Activated T-cell treated with anti-CD3 and anti-CD28 coated beads, Interleukin-2, amount 50 U/mL, for 48 hours (primary cell): Measurements from ENCODE around the gene PRR23C.
"Not testable (repeated sequence)": the region's sequence is repeated elsewhere in the genome, so short reads cannot be mapped to it uniquely, and the experiment has no call there.

Experiments
- DNase-seq, 2 experiments: peaks; one replicate each; pipeline ENCODE4 v3.0.0-alpha.2; 2020

The PRR23C gene

GRCh38 chr3:139044366-139045210 is at the start of gene PRR23C:
Gene PRR23C (minus strand): TSS chr3:139044892. CDS start chr3:139044620, 272 bp downstream.
- no peak for DNase-seq

- DNase-seq: no peak
Measured at GRCh38 chr3:139093840-139094239, 49.1 kb upstream of the PRR23C start.

DNA sequence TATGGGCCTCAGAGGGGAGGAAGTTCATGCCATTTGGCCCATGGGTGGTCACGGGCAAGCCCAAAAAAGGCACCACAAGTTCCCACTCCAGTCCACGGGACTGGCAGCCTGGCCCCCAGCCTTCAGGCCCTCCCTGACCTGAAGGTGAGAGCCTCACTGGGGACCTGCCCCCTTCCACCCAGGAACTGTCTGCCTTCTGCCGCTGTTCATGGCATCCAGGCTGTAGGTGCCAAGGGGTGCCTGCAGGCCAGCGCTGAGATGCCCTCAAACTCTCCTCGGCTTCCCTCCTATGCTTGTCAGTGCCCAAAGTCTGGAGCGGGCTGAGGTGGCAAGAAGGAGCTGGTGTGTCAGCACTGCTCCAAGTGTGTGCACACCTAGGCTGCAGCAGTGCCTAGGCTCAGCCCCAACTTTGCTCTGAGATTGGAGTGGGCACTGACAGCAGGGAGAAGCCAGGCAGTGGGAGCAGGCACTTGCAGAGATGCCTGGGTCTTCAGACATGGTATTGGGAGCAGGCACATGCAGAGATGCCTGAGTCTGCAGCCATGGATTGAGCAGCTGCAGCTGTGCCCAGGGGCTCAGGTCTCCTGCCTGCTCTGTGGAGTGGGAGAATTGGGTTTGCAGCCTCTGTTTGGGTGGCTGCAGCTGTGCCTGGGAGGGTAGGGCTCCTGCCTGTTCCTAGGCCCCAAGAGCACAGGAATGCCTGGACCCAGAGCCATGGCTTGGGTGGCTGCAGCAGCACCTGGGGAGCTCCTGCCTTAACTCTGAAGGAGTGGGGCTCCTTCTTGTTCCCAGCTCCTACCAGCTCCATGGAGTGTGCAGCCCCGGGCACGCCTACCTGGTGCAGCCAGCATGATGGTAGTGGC is 44.0 kb upstream of the PRR23C start:
- DNase-seq: no peak

DNA sequence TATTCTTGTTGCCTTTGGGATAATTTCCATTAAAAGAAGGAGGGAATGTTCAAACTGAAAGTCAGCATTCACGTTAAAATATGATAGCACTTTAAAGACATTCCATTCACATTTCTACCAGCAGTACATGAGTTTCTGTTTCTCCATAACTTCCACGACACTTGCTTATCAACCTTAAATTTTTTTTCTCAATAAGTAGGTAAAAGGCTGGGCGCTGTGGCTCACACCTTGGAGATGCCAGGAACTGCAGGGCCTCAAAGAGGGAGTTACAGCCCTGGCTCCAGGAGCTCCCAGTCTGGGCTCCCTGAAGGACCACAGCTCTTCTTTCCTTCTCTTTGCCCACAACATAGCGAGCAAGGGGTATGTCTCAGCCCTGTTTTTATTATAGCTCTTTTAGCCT is 42.9 kb upstream of the PRR23C start:
- no peak for DNase-seq

- DNase-seq: no peak
Measured at GRCh38 chr3:139084176-139084575, 39.5 kb upstream of the PRR23C start.

- no peak for DNase-seq
Measured at GRCh38 chr3:139074565-139075115, 29.9 kb upstream of the PRR23C start.

- DNase-seq: no peak
Measured at GRCh38 chr3:139062918-139063317, 18.2 kb upstream of the PRR23C start.

- no peak for DNase-seq
Measured at GRCh38 chr3:139052802-139053600, 8.3 kb upstream of the PRR23C start.

GRCh38 chr3:139043554-139044365 is 932 bp downstream of the PRR23C start:
- no peak for DNase-seq

- no peak for DNase-seq
Measured at GRCh38 chr3:139037478-139037877, 7.2 kb downstream of the PRR23C start.

GRCh38 chr3:139032326-139033002 is 12.2 kb downstream of the PRR23C start:
- no peak for DNase-seq

- DNase-seq: not testable (repeated sequence)
Measured at GRCh38 chr3:139030576-139030975, 14.1 kb downstream of the PRR23C start.

GRCh38 chr3:139024968-139025367 is 19.7 kb downstream of the PRR23C start:
- no peak for DNase-seq

- DNase-seq: no peak
Measured at GRCh38 chr3:139020868-139021234, 23.8 kb downstream of the PRR23C start, which contains the start of gene PRR23B. Gene PRR23B (minus strand): TSS chr3:139020926. CDS start chr3:139020661, 265 bp downstream.

- DNase-seq: no peak
Measured at GRCh38 chr3:139020036-139020867, 24.4 kb downstream of the PRR23C start.

DNA sequence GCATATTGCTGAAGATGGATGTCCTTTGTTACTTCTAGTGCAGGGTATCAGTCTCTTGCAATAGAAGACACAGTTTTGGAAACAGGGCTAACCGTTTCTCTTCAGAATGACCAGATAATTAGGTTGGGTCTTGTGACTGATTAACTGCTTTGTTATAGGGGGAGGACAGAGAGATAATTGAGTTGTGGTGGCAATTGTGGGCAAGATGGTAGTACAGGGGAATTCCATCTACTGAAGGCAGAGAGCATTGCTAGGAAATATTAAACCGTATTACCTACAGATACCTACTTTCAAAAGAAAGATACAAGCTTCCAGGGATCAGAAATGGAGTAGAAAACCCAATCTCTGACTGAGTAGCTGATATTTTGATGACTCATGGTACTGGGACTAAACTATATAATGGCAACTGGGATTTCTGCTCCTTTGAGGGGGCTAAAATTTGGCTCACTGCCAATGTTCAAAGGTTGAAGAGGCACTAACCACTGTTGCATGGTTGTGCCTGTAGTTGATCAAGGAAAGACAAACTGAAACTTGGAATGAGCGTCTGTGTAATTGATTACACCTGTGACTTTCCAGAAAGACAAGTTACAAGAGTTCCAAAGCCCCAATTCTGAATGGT is 28.2 kb downstream of the PRR23C start:
- no peak for DNase-seq

DNA sequence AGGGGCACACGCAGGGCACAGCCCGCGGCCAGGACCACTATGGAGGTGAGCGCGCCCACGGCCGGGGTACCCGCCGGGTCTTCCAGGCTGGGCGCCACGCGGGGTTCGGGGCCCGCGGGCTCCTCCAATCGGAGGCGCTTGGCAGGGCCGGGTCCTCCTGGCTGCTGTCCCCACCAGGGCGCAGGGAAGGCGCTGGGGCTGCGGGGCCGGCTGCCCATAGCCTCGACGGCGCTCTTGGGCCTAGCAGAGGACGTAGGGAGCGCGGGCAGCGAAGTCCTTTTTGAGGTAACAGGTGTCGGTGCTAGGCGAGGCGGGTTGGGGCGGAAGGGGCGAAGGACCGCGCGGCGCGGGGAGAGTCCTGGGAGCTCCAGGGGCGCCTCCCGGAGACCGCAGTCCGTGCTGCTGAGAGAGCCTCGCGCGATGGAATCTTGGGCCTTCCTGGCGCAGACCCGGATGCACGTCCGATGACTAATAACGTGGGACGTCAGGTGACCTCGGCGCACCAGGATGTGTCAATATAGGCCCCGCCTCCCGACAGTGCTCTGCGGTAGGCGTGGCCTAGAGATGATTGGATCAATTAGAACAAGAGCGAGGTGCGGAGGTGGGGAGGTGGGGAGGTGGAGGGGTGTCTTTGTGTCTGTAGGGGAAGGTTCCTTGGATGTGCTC is 38.5 kb downstream of the PRR23C start, which contains the start of gene PRR23A:
Gene PRR23A, minus strand, starts transcription at position 218 of the 666 bp plus-strand sequence. Its CDS starts 0 bp downstream, at position 218.
- DNase-seq: no peak

DNA sequence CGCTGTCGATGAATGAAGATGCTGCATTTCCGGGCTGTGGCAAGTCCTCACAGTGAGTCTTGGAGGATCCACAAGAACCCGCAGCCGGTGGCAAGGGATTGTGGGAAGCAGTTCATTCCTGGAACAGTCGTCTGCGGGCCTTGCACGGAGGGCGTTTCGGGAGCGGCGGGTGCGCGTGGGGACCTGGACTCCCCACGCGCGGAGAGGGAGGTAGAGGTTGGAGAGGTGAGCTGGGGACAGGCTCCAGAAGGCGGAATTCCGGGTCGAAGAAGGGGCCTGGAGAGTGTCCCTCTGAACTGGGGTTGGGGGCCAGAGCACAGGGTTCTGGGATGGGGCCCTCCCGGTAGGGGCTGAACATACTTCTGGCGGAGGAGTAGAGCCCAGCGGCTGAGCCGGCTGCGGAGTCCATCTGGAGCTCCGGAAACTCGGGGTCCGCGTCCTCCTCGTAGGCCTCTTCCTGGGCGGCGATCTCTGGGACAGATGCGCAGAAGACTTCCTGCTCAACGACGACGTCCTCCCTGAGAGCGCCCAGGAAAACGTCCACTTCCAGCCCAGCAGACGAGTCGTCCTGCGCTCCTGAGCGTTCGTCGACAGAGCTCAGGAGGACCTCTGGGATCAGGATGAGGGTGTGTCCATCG is 39.2 kb downstream of the PRR23C start:
- no peak for DNase-seq
